ENCODE measurements around the gene PRG2. TPM values are rescaled to one million over a fixed set of nuclear protein-coding genes. Genes with fewer than 3 reads are reported as not detected.

Gene PRG2
- total RNA-seq, 1 experiment from 2014 or later = not detected

DNA sequence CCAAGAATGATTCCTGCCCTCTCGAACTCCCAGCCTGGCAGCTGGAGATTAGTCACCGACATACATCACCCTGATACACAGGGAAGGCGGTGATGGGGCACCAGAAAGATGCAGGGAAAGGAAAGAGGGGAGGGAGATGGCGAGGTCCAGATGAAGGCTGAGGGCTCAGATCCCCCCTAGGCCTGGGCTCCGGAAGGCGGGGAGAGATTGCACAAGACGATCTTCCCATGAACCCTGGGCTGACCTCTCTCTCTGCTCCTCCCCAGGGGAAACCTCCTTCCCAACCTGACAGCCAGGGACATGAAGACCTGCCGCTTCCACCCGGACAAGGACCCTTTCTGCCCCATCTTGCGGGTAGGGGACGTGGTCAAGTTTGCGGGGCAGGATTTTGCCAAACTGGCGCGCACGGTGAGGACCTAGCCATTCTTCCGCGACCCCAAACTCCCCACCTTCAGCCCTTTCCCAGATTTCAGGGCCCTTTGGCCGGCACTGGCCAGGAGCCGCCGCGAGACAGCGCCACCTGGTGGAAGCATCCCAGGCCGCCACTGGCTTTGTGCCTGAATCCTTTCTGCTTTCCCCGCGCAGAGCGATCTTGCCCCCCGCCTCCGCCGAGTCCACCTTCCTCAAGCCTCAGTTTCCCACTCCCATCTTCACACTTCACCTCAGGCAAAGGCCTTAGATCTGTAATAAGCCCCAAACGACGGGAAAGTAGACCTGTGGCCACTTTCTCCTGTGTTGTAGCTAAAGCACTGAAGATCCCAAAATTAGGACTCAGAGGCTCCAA, 40.8 kb downstream of the PRG2 start:
- ChIA-PET POLR2A (ENCODE audit: unreplicated experiment) (no interaction called here), CTCF (interaction anchor here (0.5 to 0.6 kb wide), 7 partner anchors 46 to 234 kb away, joined by 3 to 6 read pairs (median 4); no protein-coding TSS in a partner anchor)
- Histone ChIP-seq H3K4me1 (ENCODE audit: insufficient read depth, low read length) (no peaks in the 10 kb centered on the region), H3K9me2 (replicated peaks; ENCODE audit: low read length) (no peaks in the 10 kb centered on the region), H3K27ac (ENCODE audit: low read length) (no peak overlapping the region), H2AFZ (ENCODE audit: low read length) (peak overlapping the region; percentile 53; the same call in 1 of the 2 replicates), H3K79me2 (ENCODE audit: low read length) (no peaks in the 10 kb centered on the region), H3K9me3 (ENCODE audit: low read length) (peaks cover 9% of the 10 kb centered on the region; the same call in 1 of the 2 replicates), H3K27me3 (ENCODE audit: low read length) (no peaks in the 10 kb centered on the region), H3K9ac (ENCODE audit: low read length) (no peak overlapping the region), H3K4me2 (ENCODE audit: low read length) (no peak overlapping the region), H3K36me3 (ENCODE audit: low read depth, low read length) (no peaks in the 10 kb centered on the region; the same call in 1 of the 2 replicates), H3K4me3 (ENCODE audit: low read length) (no peak overlapping the region), H3F3A (ENCODE audit: low read length, unreplicated experiment) (no peaks in the 10 kb centered on the region), H4K20me1 (ENCODE audit: low read length) (no peaks in the 10 kb centered on the region)
- no TSS peak for BruUV-seq (replicated peaks)
- TF ChIP-seq EZH2phosphoT487 (IDR thresholded peaks at IDR 0.05; ENCODE audit: borderline replicate concordance, low read length) (no peak), EZH2 (IDR thresholded peaks at IDR 0.05; ENCODE audit: low read length, unreplicated experiment) (no peak), CTCF (conservative IDR thresholded peaks at IDR 0.05; ENCODE audit: low read depth, low read length) (peak; percentile 90)
- intact Hi-C loops (cut with micrococcal nuclease) = loop anchor here (5.0 to 10.0 kb wide), 2 partner anchors 135 to 232 kb away; no protein-coding TSS in a partner anchor
- DNase-seq (peak; percentile 65), ATAC-seq (peak; percentile 51)

DNA sequence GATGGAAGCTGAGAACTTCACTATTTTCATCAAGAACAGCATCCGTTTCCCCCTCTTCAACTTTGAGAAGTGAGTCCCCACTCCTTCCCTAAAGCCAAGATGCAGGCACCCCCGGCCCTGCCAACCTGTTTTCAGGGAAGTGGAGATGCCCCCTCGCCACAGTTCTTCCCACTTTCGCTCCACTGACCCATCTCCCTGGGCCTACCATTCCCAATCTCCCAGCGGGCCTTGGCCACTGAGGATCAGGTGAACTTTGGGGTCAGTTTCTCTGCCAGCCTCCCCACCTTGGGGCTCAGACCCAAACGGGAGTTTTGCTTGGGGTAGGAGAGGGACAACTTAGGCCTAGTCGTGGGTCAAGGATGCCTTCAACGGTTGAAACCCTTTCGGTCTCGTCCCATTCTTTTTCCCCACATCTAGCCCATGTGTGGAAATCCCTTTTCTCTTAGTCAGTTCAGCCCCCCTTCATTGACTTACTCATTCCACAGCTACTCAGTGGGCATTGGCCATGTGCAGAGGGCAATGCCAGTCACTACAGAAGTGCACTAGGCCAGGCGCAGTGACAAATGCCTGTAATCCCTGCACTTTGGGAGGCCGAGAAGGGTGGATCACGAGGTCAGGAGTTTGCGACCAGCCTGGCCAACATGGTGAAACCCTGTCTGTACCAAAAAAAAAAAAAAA, 41.7 kb downstream of the PRG2 start:
- no TSS peak for BruUV-seq (replicated peaks)
- intact Hi-C loops (cut with micrococcal nuclease) = loop anchor here (5.0 to 10.0 kb wide), 2 partner anchors 136 to 231 kb away; no protein-coding TSS in a partner anchor
- no peak for ATAC-seq
- CTCF ChIA-PET = no interaction called here
- no peak for DNase-seq
- Histone ChIP-seq H3K9me3 (ENCODE audit: low read length) (peaks cover 9% of the 10 kb centered on the region; the same call in 1 of the 2 replicates), H3K36me3 (ENCODE audit: low read depth, low read length) (no peaks in the 10 kb centered on the region; the same call in 1 of the 2 replicates), H4K20me1 (ENCODE audit: low read length) (no peaks in the 10 kb centered on the region), H3K9me2 (replicated peaks; ENCODE audit: low read length) (no peaks in the 10 kb centered on the region), H3K4me2 (ENCODE audit: low read length) (no peak overlapping the region), H3K79me2 (ENCODE audit: low read length) (no peaks in the 10 kb centered on the region), H3K27me3 (ENCODE audit: low read length) (no peaks in the 10 kb centered on the region), H3K4me1 (ENCODE audit: insufficient read depth, low read length) (no peaks in the 10 kb centered on the region), H2AFZ (ENCODE audit: low read length) (no peak overlapping the region), H3F3A (ENCODE audit: low read length, unreplicated experiment) (no peaks in the 10 kb centered on the region), H3K27ac (ENCODE audit: low read length) (no peak overlapping the region), H3K9ac (ENCODE audit: low read length) (no peak overlapping the region), H3K4me3 (ENCODE audit: low read length) (no peak overlapping the region)
- TF ChIP-seq CTCF (conservative IDR thresholded peaks at IDR 0.05; ENCODE audit: low read depth, low read length) = no peak
- TF ChIP-seq EZH2 (IDR thresholded peaks at IDR 0.05; ENCODE audit: low read length, unreplicated experiment) = no peak
- no peak for TF ChIP-seq EZH2phosphoT487 (IDR thresholded peaks at IDR 0.05; ENCODE audit: borderline replicate concordance, low read length)
- POLR2A ChIA-PET (ENCODE audit: unreplicated experiment) = no interaction called here
